Left hindlimb (tissue), 1 donor: ENCODE measurements around the gene TATDN3.
A peak's percentile ranks its signal among the peaks of the same experiment; 100 is the strongest.
"Not testable (repeated sequence)": the region's sequence is repeated elsewhere in the genome, so short reads cannot be mapped to it uniquely, and the experiment has no call there.

Source experiments
- DNase-seq: peaks from one replicate; pipeline ENCODE4 v3.0.0-alpha.2; 2018

The TATDN3 gene

GRCh38 chr1:212791676-212792395 lies at the start of gene TATDN3, which contains the start of gene NSL1:
TATDN3 (plus strand) TSS chr1:212791894; CDS start chr1:212791922, 28 bp downstream.
NSL1 (minus strand) TSS chr1:212791777; CDS start chr1:212791763, 14 bp downstream.
- peak; percentile 94 for DNase-seq

DNA sequence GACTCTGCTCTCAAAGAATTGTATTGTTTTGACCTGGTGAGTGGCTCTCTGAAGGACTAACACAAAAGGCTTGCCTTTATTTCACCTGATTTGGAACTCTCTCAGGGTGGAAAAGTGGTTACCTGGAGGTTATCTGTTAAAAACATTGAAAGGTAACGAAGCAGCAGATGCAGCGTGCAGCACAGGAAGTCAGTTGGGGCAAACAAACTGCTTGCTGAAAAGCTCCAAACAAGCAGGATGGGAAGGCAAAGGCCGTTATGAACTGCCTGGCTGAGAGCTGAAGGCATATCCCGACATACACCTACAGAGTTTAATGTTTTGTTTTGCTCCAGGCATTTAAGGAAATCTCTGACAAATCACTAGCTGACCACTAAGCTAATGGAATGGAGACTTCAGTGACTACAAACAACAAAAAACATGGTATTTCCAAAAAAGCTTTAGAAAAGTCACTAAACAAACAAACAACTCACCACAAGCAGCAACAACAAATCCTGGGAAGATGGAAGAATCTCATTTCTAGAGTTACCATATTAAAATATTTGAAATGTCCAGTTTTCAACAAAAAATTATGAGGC lies 47.7 kb upstream of the TATDN3 start:
- no peak for DNase-seq

- DNase-seq: no peak
These were observed 46.4 kb upstream of the TATDN3 start for GRCh38 chr1:212745303-212745702.

- no peak for DNase-seq
These were observed 45.1 kb upstream of the TATDN3 start for GRCh38 chr1:212746546-212746945.

- no peak for DNase-seq
These were observed 41.7 kb upstream of the TATDN3 start for GRCh38 chr1:212749821-212750535.

DNA sequence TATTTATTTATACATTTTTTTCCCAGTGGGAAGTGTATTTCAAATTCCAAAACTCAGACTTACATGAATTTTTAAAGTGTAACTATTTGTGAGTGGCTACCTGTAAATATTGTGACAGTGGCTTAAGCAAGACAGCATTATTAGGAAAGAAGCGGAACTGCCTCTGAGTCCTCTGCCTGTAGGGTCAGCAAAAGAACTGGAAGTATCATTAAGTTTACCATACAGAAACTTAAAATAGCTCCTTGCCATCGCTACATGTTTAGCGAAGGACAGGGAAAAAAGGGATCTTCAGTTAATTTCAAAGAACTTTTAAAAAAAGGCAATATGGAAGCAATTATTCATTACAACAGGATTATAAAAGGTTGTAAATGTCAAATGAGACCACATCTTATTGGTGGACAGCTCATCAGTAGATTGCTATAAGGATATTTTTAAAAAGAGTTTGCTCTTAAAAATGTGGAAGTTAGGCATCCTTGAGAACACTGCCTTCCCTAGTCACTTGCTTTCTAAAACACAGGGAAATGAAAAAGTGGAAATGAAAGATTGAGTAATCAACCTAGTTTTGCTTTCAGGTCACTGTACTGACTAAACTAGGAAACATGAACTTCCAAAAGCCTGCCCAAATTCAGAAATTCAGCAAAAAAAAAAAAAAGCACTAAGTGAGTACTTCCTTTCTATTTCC lies 39.3 kb upstream of the TATDN3 start:
- DNase-seq: no peak

DNA sequence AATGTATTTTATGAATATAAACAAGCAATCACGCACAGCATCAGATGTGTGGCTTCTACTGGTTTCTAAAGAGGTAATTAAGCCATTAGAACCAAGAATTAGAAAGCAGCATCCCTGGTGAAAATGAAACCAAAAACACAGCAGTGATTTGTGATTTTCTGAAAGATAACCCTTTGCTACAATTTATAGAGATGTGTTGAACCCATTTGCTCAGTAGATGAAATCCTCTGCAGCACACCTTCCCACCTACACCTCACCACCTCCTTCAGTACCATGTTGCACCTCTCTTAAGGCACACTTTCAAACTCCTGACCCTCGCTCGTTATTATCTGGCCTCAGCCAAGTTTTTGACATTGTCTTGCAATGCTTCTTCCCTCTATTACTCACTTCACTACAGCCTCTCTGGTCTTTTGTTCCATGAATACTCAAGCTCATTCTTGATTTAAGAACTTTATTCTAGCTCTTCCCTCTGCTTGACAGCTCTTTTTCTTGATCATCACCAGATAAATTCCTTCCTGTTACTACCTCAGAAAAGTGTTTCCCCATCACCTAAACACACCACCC lies 38.7 kb upstream of the TATDN3 start:
- DNase-seq: no peak

DNA sequence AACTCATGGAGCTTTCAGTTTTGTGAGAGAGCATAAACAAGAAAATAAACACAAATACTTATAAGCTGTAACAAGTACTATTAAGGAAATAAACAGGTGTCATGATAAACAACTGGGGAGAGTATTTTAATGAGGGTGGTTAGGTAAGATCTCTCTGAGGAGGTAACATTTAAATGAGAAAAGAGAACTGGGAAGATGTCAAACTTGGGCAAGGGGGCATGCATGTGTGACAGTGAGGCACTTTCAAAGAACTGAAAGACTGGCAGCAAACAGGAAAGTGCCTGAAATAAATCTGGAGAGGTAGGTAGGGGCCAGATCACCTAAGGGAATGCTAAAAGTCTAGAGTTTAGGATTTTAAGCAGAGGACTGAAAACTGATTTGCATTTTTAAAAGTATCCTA lies 37.9 kb upstream of the TATDN3 start:
- no peak for DNase-seq

DNA sequence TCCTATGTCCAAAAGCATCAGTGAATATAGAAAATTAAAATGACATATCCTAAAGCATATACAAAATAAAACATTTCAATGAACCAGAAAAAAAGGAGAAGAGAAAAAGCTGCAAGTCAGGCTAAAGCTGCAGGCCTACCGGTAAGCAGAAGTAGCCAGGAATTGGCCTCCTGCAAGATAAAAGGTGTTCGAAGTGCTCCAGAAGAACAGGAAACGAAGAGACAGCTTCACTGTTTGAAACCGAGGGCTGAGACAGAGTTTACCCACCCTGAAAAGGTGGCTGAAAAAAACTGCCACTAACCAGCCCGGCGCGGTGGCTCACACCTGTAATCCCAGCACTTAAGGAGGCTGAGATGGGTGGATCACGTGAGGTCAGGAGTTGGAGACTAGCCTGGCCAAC lies 37.5 kb upstream of the TATDN3 start:
- no peak for DNase-seq

GRCh38 chr1:212754680-212755079 lies 37.0 kb upstream of the TATDN3 start:
- DNase-seq: no peak

DNA sequence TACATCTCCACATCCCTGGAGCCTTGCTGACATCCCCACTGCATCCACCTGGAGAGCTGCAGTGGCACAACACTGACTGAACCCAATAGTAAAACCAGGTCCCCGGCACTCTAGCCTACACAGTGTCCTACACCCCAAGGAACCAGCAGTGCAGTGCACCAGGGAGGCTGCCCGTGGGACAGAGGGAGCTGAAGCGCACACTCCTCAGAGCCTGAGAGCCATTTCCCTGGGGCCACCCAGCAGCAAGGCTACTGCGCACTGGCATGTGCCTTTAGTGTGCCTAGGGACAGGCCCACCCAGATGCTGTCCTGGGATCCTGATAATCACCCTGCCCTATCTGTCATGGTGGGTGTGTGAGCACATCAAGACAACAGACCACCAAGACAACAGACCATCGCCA lies 32.0 kb upstream of the TATDN3 start:
- no peak for DNase-seq

GRCh38 chr1:212760126-212760823 lies 31.4 kb upstream of the TATDN3 start:
- DNase-seq: no peak

- DNase-seq: no peak
These were observed 29.5 kb upstream of the TATDN3 start for GRCh38 chr1:212762234-212762633.

- DNase-seq: no peak
These were observed 28.9 kb upstream of the TATDN3 start for GRCh38 chr1:212762839-212763238.

DNA sequence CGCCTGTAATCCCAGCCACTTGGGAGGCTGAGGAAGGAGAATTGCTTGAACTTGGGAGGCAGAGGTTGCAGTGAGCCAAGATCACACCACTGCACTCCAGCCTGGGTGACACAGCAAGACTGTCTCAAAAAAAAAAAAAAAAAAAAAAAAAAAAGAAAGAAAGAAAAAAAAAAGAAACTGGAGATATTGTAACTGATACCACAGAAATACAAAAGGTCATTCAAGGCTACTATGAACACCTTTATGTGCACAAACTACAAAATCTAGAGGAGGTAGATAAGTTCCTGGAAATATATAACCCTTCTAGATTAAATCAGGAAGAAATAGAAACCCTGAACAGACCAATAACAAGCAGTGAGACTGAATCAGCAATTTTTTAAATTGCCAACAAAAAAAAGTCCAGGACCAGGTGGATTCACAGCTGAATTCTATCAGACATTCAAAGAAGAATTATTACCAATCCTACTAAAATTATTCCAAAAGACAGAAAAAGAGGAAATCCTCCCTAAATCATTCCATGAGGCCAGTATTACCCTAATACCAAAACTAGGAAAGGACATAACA lies 26.9 kb upstream of the TATDN3 start:
- not testable (repeated sequence) for DNase-seq

DNA sequence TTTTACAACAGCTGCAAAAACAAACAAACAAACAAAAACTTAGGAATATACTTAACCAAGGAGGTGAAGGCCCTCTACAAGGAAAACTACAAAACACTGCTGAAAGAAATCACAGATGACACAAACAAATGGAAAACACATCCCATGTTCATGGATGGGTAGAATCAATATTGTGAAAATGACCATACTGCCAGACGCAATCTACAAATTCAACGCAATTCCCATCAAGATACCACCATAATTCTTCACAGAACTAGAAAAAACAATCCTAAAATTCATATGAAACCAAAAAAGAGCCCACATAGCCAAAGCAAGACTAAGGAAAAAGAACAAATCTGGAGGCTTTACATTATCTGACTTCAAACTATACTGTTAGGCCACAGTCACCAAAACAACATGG lies 24.9 kb upstream of the TATDN3 start:
- DNase-seq: not testable (repeated sequence)

GRCh38 chr1:212769459-212770167 lies 22.1 kb upstream of the TATDN3 start:
- no peak for DNase-seq

GRCh38 chr1:212771341-212771740 lies 20.4 kb upstream of the TATDN3 start:
- DNase-seq: no peak

DNA sequence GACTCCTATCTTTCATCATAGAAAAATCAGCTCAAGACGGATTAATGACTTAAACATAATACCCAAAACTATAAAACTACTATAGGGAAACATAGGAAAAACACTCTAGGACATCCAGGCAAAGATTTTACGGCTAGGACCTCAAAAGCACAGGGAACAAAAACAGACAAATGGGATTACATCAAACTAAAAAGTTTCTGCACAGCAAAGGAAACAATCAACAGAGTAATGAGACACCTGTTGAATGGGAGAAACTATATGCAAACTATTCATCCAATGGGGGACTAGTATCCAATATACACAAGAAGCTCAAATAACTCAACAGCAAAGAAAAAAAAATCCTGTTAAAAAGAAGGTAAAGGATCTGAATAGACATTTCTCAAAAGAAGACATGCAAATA lies 18.7 kb upstream of the TATDN3 start:
- no peak for DNase-seq

- no peak for DNase-seq
These were observed 17.1 kb upstream of the TATDN3 start for GRCh38 chr1:212774584-212774983.

DNA sequence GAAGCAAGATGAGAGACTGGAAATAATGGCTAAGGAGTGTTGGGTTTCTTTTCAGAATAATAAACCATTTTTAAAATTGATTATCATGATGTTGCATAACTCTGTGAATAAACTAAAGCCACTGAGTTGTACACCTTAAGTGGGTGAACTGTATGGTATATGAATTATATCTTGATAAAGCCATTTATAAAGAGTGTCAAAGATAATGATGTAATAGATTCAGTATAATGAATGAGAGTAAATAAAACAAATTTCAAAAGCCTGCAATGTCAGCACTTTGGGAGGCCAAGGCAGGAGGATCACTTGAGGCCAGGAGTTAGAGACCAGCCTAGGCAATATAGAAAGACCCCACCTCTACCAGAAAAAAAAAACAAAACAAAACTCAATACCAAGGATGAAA lies 16.5 kb upstream of the TATDN3 start:
- DNase-seq: no peak
